H54 (cell line): ENCODE data around the gene SCRT2.
A peak's percentile ranks its signal among the peaks of the same experiment; 100 is the strongest.
"Not testable (repeated sequence)": the region's sequence is repeated elsewhere in the genome, so short reads cannot be mapped to it uniquely, and the experiment has no call there.

ENCODE experiments used
- DNase-seq: peaks from one replicate; pipeline ENCODE4 v3.0.0; 2011; ENCODE audit warnings: low spot score, mixed read lengths; ENCODE audit not compliant: insufficient read length
- FAIRE-seq: peaks from 3 replicates; lab custom pipeline; 2011; peaks lifted over from hg19 to GRCh38; lab: Jason Lieb, UNC
- POLR2A ChIP-seq: IDR thresholded peaks from 2 replicates; pipeline ENCODE4 v1.6.1; 2011; ENCODE audit warnings: low read depth, mild to moderate bottlenecking, low read length

Gene SCRT2

GRCh38 chr20:645318-646106 lies 30.1 kb downstream of the SCRT2 start:
- TF ChIP-seq POLR2A: no peak
- DNase-seq: peak; percentile 92
- no peak for FAIRE-seq

DNA sequence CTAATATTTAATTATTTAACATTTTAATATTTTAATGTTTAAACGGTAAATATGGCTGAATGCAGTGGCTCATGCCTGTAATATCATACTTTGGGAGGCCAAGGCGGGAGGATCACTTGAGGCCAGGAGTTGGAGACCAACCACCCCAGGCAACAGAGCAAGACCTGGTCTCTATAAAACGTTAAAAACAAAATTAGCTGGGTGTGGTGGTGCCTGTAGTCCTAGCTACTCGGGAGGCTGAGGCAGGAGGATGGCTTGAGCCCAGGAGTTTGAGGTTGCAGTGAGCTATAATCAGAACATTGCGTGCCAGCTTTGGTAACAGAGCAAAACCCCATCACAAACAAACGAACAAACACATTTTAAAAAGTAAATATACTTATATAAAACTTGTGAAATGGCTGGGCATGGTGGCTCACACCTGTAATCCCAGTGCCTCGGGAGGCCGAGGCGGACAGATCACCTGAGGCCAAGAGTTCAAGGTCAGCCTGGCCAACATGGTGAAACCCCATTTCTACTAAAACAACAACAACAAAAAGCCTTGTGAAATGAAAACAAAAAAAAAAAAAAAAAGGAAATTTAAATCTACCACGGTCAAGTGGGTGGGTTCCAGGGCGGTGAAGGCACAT lies 30.8 kb downstream of the SCRT2 start:
- no peak for TF ChIP-seq POLR2A
- FAIRE-seq (no peak), DNase-seq (no peak)

- DNase-seq (no peak), FAIRE-seq (no peak)
- no peak for TF ChIP-seq POLR2A
Measured at GRCh38 chr20:642398-643174, 33.0 kb downstream of the SCRT2 start.

DNA sequence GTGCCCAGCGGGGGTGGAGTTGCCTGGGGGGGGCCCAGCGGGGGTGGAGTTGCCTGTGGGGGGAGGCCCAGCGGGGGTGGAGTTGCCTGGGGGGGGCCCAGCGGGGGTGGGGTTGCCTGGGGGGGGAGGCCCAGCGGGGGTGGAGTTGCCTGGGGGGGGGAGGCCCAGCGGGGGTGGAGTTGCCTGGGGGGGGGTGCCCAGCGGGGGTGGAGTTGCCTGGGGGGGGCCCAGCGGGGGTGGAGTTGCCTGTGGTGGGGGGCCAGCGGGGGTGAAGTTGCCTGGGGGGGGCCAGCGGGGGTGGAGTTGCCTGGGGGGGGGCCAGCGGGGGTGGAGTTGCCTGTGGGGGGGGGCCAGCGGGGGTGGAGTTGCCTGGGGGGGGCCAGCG lies 33.6 kb downstream of the SCRT2 start:
- not testable (repeated sequence) for DNase-seq

GRCh38 chr20:641516-641875 lies 34.1 kb downstream of the SCRT2 start:
- DNase-seq: no peak
- FAIRE-seq: no peak
- no peak for TF ChIP-seq POLR2A

More for the DNA sequence above, 33.6 kb downstream of the SCRT2 start:
- not testable (repeated sequence) for FAIRE-seq

DNA sequence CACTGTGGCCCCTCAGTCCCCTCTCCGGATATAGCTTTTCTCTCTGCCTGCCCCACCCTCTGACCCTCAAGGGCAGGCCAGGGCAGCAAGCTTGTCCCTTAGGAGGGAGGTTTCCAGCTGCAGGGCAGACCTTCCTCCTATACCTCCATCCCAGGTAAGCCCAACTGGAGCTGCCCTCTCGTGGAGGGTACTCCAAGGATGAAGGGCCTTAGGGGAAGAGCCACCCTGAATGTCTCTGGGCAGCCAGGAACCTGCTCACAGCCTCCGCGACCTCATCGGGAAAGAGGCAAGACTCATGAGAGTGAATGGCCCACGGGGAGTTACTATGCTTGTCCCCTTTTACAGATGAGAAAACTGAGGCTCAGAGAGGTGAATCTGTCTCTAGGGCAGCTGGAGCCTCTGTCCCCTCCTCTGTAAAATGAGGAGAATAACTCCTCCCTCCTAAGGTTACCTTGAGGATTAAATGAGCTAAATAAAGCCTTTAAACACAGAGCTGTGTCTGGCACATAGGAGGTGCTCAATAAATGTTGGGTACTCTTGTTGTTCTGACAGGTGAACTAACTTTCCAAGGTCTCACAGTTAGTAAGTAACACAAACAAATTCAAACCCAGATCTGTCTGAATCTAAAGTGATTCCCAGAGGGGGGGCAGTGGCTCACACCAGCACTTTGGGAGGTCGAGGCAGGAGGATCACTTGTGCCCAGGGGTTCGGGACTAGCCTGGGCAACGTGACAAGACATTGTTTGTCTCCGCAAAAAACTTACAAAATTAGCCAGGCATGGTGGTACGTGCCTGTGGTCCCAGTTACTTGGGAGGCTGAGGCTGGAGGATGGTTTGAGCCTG lies 34.7 kb downstream of the SCRT2 start:
- no peak for DNase-seq
- no peak for FAIRE-seq
- TF ChIP-seq POLR2A: no peak

- FAIRE-seq: no peak
- TF ChIP-seq POLR2A: no peak
- DNase-seq: no peak
Measured at GRCh38 chr20:638579-638978, 37.0 kb downstream of the SCRT2 start.

DNA sequence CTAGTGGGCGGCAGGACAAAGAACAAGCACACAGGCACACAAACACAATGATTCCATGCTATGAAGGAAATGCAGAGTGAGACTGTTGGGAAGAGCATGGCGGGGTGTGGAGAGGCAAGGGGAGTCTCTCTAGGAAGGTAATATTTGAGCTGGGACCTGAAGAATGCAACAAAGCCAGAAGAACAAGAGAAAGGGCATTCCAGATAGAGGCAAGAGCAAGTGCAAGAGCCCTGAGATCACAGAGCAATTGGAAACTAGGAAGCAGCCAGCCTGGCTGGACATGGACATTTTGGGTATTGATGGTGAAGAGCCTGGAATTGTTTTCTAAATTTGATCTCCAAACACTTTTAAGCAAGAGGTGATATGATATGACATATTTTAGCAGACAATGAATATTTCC lies 38.0 kb downstream of the SCRT2 start:
- FAIRE-seq (no peak), DNase-seq (no peak)
- no peak for TF ChIP-seq POLR2A

DNA sequence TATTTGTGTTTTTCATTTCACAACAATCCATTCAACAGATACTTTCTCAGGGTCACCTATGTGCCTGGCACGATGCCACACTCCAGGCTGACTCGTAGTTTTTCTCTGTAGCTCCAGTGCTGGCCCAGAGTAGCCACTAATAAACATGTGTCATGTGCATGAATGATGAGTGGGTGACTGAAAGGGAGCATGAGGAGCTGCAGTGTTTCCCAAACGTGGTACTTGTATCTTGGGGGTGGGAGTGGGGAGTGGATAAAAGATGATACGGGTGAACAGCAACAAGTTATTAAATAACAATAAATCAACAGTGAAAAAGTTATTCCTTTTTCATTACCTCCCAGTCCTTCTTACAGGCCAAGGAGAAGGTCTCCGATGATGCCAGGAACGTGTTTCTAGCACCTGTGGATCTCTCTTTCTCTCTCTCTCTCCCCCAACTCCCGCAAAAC lies 39.7 kb downstream of the SCRT2 start:
- FAIRE-seq (no peak), DNase-seq (no peak)
- TF ChIP-seq POLR2A: no peak

DNA sequence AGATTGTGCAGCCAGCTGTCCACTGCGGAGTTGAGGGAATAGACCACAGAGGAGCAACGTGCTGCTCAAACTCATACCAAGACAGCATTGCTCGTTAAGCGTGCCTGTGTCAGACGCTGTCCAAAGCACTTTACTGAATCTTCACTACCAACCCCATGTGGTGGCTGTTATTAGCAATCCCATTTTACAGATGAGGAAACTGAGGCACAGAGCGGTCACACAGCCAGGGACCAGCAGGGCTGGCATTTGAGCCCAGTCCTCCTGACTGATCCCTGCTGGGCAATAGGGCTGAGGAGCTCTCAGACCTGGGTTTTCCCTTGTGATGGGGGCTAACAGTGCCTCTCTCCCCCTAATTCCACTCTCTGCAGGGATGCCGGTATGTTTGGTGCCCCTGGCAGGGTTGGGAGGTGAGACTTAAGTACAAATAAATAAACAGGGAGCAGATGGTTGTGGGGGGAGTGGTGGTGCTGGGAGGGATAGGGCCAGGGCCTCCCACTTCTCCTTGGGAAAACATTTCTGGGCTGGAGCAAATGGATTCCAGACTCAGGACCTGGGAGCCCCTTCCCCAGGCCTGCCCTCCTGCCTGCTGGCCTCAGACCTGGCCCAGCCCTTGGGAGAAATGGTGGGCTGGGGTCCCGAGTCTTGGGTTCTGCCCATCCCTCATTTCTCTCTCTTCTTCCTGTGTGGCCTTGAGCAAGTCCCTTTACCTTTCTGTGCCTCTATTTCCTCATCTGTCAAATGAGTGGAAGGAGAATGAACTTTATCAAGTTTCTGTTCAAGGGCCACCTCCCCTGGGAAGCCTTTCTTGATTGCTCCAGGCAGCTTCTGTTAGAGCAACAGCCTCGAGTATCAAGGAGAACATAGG lies 40.3 kb downstream of the SCRT2 start:
- FAIRE-seq (no peak), DNase-seq (no peak)
- no peak for TF ChIP-seq POLR2A

DNA sequence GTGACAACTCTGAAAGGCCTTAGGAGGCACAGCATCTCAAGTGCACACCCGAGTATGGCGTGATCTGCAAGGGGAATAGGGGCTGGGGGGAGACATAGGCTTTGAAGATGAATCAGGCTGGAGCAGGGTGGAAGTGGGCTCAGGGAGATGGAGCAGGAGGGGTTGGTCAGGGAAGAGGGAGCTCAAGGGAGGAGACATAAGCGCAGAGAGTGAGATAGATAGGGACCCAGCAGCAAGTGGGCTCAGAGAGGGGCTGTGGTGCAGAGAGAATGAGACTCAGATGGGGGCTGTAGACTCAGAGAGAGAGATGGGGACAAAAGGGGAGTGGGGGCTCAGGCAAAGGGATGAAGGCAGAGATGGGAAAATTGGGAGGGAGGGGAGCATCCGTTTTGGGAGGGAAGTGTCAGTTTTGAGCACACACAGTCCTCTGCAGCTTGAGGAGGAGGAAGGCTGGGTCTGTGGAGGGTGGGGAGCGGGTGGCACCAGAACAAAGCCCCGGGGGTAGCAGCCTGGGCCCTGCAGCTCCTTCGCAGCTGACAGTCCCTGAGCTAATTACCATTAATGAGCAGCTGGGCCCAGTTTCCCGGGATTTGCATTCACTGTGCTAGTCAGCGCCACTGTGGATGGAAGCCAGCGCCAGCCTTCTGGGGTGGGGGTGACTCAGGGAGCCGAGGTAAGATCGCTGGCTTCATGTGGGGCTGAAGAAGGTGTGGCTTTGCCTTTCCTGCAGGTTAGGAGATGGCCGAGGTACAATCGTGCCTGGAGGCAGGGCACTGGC lies 41.3 kb downstream of the SCRT2 start:
- FAIRE-seq (no peak), DNase-seq (no peak)
- TF ChIP-seq POLR2A: no peak

DNA sequence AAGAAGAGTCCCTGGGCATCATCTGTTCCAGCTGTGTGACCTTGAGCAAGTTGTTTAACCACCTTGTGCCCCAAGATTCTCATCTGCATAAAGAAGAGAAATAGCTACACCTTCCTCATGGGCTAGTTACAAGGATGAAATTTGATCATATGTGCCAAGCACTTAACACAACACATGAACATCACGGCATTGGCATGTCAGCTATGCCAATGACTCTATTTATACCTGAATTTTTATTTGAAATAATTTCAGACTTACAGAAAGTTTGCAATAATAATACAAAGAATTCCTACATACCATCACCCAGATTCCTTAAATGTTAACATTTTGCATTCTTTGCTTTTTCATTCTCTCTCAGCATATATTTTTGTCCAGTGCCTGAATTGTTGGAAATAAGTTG lies 44.5 kb downstream of the SCRT2 start:
- DNase-seq (no peak), FAIRE-seq (no peak)
- TF ChIP-seq POLR2A: no peak
